ENCODE data around the gene TAS2R16.

DNA sequence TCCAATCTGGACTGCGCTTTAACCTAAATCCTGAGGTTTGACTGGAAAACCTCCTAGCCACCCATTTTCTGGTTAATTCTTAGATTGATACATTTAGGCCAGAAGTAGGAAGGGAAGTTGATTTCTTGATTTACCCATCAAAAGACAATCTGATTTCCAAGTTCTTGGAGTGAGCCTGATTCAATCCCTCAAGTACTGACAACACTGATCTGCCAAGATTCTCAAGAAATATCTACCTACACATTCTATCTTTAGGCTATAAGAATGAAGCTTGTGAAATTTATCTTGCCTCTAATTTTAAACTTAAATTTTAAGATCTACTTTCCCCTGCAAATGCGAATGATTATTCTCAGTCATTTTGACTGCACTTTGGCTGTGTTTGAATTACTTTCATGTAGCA lies 5.9 kb downstream of the TAS2R16 start:
- TF ChIP-seq YY1 (IDR thresholded peaks at IDR 0.05; ENCODE audit: insufficient read depth, insufficient read length) (no peak), ZNF274 (IDR thresholded peaks at IDR 0.05; ENCODE audit: low read depth, low read length) (no peak)

All from NT2/D1 (cell line).